AG04449 (cell line): Measurements from ENCODE around the gene AXIN1.

Experiments
- CTCF ChIA-PET: fragments of 350-600 bp; formaldehyde crosslinking; extraction: SDS; loops from one replicate; lab custom pipeline; 2021; ENCODE audit warnings: antibody characterized with exemption; lab: Yijun Ruan, JAX
- POLR2A ChIA-PET: fragments of 400-600, 350-600 bp; formaldehyde crosslinking; extraction: SDS; loops from one replicate; lab custom pipeline; 2020; ENCODE audit warnings: antibody characterized with exemption, inconsistent platforms; lab: Yijun Ruan, JAX
- DNase-seq: peaks from one replicate; pipeline ENCODE4 v3.0.0-alpha.2; 2010; ENCODE audit warnings: low read depth, low spot score
- H3K4me3 ChIP-seq: 2 replicates; pipeline ENCODE4 v1.5.1; 2011; ENCODE audit warnings: low read depth, mild to moderate bottlenecking, control low read depth, low read length
- CTCF ChIP-seq: IDR thresholded peaks from one replicate; pipeline ENCODE4 v1.5.1; 2011; ENCODE audit warnings: mild to moderate bottlenecking, moderate library complexity, low read length, control low read depth, inconsistent platforms; ENCODE audit not compliant: insufficient read depth; ENCODE audit errors: missing control alignments

AXIN1 gene

GRCh38 chr16:374616-374926 lies 22.0 kb upstream of the AXIN1 start:
- ChIA-PET CTCF (no interaction called here), POLR2A (no interaction called here)
- no peak for DNase-seq
- no peak for TF ChIP-seq CTCF
- no peak overlapping the region for H3K4me3 ChIP-seq

- no peak for TF ChIP-seq CTCF
- ChIA-PET CTCF (no interaction called here), POLR2A (no interaction called here)
- H3K4me3 ChIP-seq: no peak overlapping the region
- DNase-seq: no peak
Observed at GRCh38 chr16:373848-374615, 21.5 kb upstream of the AXIN1 start.

GRCh38 chr16:373020-373598 lies 20.6 kb upstream of the AXIN1 start:
- CTCF ChIA-PET: no interaction called here
- H3K4me3 ChIP-seq: no peak overlapping the region
- POLR2A ChIA-PET: no interaction called here
- no peak for TF ChIP-seq CTCF
- no peak for DNase-seq

GRCh38 chr16:372302-372983 lies 19.9 kb upstream of the AXIN1 start:
- ChIA-PET POLR2A (no interaction called here), CTCF (no interaction called here)
- no peak for TF ChIP-seq CTCF

GRCh38 chr16:371515-372301 lies 19.2 kb upstream of the AXIN1 start:
- no peak overlapping the region for H3K4me3 ChIP-seq
- CTCF ChIA-PET: interaction anchor here (1.2 to 1.4 kb wide), 2 partner anchors 10 to 190 kb away, joined by 3 to 4 read pairs; no protein-coding TSS in a partner anchor
- DNase-seq: no peak
- POLR2A ChIA-PET: interaction anchor here (0.6 to 1.6 kb wide), 2 partner anchors 20 to 30 kb away, joined by 3 to 6 read pairs; partner anchors contain the start of gene DECR2
- no peak for TF ChIP-seq CTCF

More at GRCh38 chr16:372302-372983, 19.9 kb upstream of the AXIN1 start:
- no peak for DNase-seq
- H3K4me3 ChIP-seq: no peak overlapping the region
